Body of pancreas (tissue), 4 donors: ENCODE results near the gene STAB1. TPM values are rescaled to one million over a fixed set of nuclear protein-coding genes. Genes with fewer than 3 reads are reported as not detected.

Source experiments
- ATAC-seq: fragments of 150-250 bp; one replicate; pipeline ENCODE4 v1.9.1; 2016
- DNase-seq, 4 donors: peaks; one replicate each; pipeline ENCODE4 v3.0.0-alpha.2; 2019
- H3K27ac ChIP-seq, 4 donors: fragments of 200-600 bp; sonication (generic); 1 replicate in 3 of 4; 2 replicates in 1 of 4; pipeline versions ENCODE4 v1.5.1 to v1.6.1; 2016 to 2019; ENCODE audit warnings: mild to moderate bottlenecking in 1 of 4, mixed read lengths in 1 of 4, moderate library complexity in 1 of 4
- H3K27me3 ChIP-seq, 2 donors: fragments of 200-600 bp; sonication (generic); one replicate each; pipeline ENCODE4 v1.6.0; 2016; ENCODE audit warnings: mild to moderate bottlenecking in 1 of 2
- H3K36me3 ChIP-seq, 2 donors: fragments of 200-600 bp; sonication (generic); replicated peaks in 1 of 2; 2 replicates each; pipeline ENCODE4 v1.5.1; 2016; ENCODE audit warnings: low read depth in 2 of 2; ENCODE audit not compliant: insufficient read depth in 1 of 2
- H3K4me1 ChIP-seq: fragments of 200-600 bp; sonication (generic); one replicate; pipeline ENCODE4 v1.6.0; 2016
- H3K4me3 ChIP-seq, 2 donors: fragments of 200-600 bp; sonication (generic); 1 replicate in 1 of 2; 2 replicates in 1 of 2; pipeline ENCODE4 v1.5.1; 2016 to 2019
- H3K9me3 ChIP-seq, 3 donors: fragments of 200-600 bp; sonication (generic); 1 replicate in 2 of 3; 2 replicates in 1 of 3; pipeline ENCODE4 v1.5.1; 2016
- POLR2A ChIP-seq, 3 donors: fragments of 450-650 bp; IDR thresholded peaks; one replicate each; pipeline ENCODE4 v1.6.1; 2016; ENCODE audit warnings: antibody characterized with exemption in 3 of 3, mild to moderate bottlenecking in 2 of 3
- WGBS, 2 donors: methylation state at CpG; one replicate each; pipeline ENCODE4 v1.1.5; 2017; 5-methylcytosine and 5-hydroxymethylcytosine counted together
- intact Hi-C: fragments of 100-400 bp; cut with DNase I; formaldehyde crosslinking; loops from one replicate; pipeline ENCODE4 v1.15.1; 2023
- total RNA-seq, 2 donors: library from RNA; depleted of rRNA; stranded (reverse); fragments of >200 nt; gene quantifications; one replicate each; pipeline ENCODE4 v1.1.0, GENCODE V29; 2016
- TF ChIP-seq, protein P1 (sequence below), 7 experiments: fragments of 450-650 bp in 4 of 7; fragments of 200-600 bp in 3 of 7; sonication (generic) in 3 of 7; IDR thresholded peaks; one replicate each; pipeline ENCODE4 v1.5.1; 2016 to 2019; ENCODE audit warnings: antibody characterized with exemption in 7 of 7

The STAB1 gene
- total RNA-seq, 2 donors from 2014 or later = 50.4 to 55.3 TPM

DNA sequence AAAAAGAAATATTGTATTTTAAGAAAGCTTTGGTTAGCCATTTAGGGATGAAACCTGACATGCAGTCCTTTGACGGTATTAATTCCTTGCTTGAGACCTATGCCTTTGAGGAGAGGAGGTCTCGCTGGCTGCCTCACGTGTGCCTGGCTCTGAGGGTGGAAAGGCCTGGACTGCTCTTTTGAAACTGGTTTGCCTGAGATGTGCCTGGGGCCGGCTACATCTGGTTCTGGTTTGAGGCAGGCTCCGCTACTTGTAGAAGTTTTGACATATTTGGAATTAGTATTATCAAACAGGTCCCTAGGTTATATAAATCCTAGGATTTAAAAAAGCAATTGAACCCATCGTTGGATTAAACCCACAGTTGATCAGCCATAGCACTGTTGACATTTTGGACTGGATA lies 33.3 kb upstream of the STAB1 start:
- Histone ChIP-seq H3K36me3 (peaks cover 0 to 13% of the 10 kb centered on the region in 2 donors), H3K27me3 (no peaks in the 10 kb centered on the region), H3K4me3 (no peak overlapping the region), H3K9me3 (no peaks in the 10 kb centered on the region), H3K4me1 (no peaks in the 10 kb centered on the region), H3K27ac (no peak overlapping the region)
- 83 to 86% methylated on average over 6 of the region's 6 CpGs for WGBS, 2 donors
- TF ChIP-seq, protein P1, sequence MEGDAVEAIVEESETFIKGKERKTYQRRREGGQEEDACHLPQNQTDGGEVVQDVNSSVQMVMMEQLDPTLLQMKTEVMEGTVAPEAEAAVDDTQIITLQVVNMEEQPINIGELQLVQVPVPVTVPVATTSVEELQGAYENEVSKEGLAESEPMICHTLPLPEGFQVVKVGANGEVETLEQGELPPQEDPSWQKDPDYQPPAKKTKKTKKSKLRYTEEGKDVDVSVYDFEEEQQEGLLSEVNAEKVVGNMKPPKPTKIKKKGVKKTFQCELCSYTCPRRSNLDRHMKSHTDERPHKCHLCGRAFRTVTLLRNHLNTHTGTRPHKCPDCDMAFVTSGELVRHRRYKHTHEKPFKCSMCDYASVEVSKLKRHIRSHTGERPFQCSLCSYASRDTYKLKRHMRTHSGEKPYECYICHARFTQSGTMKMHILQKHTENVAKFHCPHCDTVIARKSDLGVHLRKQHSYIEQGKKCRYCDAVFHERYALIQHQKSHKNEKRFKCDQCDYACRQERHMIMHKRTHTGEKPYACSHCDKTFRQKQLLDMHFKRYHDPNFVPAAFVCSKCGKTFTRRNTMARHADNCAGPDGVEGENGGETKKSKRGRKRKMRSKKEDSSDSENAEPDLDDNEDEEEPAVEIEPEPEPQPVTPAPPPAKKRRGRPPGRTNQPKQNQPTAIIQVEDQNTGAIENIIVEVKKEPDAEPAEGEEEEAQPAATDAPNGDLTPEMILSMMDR (IDR thresholded peaks at IDR 0.05) = no peak
- TF ChIP-seq POLR2A (IDR thresholded peaks at IDR 0.05) = no peak
- no peak for DNase-seq
- ATAC-seq = no peak
- intact Hi-C loops = no loop called here

DNA sequence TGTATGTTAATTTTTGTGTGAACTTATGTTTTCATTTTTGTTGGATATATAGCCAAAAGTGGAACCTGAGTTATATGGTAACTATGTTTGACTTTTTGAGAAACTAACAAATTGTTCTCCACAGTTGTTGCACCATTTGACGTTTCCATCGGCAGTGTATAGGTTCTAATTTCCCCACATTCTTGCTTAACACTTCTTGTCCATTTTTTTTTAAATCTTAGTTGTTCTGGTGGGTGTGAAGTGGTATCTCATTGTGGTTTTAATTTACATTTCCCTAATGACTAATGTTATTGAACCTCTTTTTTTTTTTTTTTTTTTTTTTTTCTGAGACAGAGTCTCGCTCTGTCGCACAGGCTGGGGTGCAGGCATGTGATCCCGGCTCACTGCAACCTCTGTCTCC lies 31.7 kb upstream of the STAB1 start:
- Histone ChIP-seq H3K27me3 (no peaks in the 10 kb centered on the region), H3K27ac (no peak overlapping the region), H3K4me3 (no peak overlapping the region), H3K36me3 (peaks cover 0 to 13% of the 10 kb centered on the region in 2 donors), H3K4me1 (no peaks in the 10 kb centered on the region), H3K9me3 (no peaks in the 10 kb centered on the region)
- ATAC-seq (no peak), DNase-seq (no peak)
- 80 to 85% methylated on average over 5 of the region's 5 CpGs for WGBS, 2 donors
- intact Hi-C loops = no loop called here
- TF ChIP-seq, protein P1 (IDR thresholded peaks at IDR 0.05) = no peak
- TF ChIP-seq POLR2A (IDR thresholded peaks at IDR 0.05) = no peak

DNA sequence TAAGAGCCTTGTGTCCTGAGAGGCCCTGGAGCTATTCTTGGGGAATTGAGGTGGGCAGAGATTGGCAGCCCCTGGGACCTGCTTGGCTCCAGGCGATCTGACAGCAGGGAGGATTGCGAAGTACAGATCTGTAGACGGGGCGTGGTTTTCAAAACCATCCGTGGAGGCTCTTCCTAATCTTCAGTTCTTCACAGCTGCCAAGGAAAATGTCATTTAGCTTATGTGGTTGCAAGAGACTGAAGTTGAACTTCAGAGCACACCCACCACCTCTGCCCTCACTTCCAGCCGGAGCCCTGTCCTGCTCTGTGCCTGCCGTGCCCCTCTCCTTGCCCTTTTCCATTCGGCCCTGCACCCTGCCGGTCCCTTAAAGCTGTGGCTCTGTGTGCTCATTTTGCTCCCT lies 26.8 kb upstream of the STAB1 start:
- peaks cover 9% of the 10 kb centered on the region for H3K4me1 ChIP-seq
- peaks cover 3 to 9% of the 10 kb centered on the region in 2 donors for H3K36me3 ChIP-seq
- no peaks in the 10 kb centered on the region for H3K9me3 ChIP-seq
- H3K4me3 ChIP-seq = no peak overlapping the region
- WGBS, 2 donors = 67 to 83% methylated on average over 9 of the region's 9 CpGs
- no peaks in the 10 kb centered on the region for H3K27me3 ChIP-seq
- intact Hi-C loops = no loop called here
- peak overlapping the region in 1 of 4 donors; percentile 20 for H3K27ac ChIP-seq
- no peak for DNase-seq
- ATAC-seq = no peak
- TF ChIP-seq, protein P1 (IDR thresholded peaks at IDR 0.05) = no peak
- no peak for TF ChIP-seq POLR2A (IDR thresholded peaks at IDR 0.05)

DNA sequence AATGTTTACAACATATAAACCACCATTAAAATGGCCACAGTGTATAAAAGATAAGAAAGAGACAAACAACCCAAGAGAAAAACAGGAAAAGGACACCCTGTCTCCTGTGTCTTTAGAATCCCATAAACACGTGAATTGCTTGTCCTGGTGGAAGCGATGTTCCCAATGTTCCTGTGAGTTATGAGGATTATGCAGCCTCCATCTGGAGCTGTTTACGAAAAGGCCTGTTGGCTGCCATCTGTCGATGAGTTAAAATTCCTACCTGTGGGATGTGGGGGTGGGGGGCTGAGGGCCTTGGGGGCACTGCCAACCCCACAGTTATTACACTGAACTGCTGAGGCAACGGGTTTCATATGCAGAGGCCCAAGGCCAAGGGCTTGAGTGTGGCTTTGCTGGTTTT lies 26.1 kb upstream of the STAB1 start:
- DNase-seq = peak in 1 of 4 donors; percentile 42
- Histone ChIP-seq H3K36me3 (peaks cover 9% of the 10 kb centered on the region in 2 donors), H3K9me3 (no peaks in the 10 kb centered on the region), H3K4me1 (peaks cover 9% of the 10 kb centered on the region), H3K27me3 (no peaks in the 10 kb centered on the region), H3K4me3 (no peak overlapping the region), H3K27ac (no peak overlapping the region)
- peak; percentile 19 for ATAC-seq
- intact Hi-C loops = no loop called here
- 71 to 88% methylated on average over 4 to 5 of the region's 5 CpGs for whole genome bisulfite sequencing, 2 donors
- TF ChIP-seq, protein P1 (IDR thresholded peaks at IDR 0.05) = no peak
- TF ChIP-seq POLR2A (IDR thresholded peaks at IDR 0.05) = no peak

DNA sequence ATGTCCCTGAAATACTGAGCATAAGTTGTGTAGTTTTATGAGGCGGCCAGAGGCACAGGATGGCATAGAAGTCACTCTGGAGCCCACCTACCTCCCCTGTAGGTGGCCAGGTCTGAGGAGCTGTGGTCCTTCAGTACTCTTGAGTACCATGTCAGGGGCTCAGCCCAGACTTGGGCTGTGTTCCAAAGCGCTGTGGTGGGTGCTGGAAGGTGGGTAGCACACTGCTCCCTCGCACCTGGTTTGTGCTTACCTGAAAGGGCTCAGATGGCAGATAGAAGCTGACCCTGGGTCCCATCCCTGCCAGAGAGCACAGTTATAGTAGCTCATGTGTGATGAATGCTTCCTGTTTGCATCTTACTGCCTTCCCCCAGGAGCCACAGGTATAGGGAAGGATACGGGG lies 24.2 kb upstream of the STAB1 start:
- Histone ChIP-seq H3K9me3 (no peaks in the 10 kb centered on the region), H3K4me3 (no peak overlapping the region), H3K36me3 (peaks cover 9 to 20% of the 10 kb centered on the region in 2 donors), H3K27ac (peak overlapping the region in 1 of 4 donors; percentile 1), H3K4me1 (peaks cover 9% of the 10 kb centered on the region), H3K27me3 (no peaks in the 10 kb centered on the region)
- DNase-seq (no peak), ATAC-seq (no peak)
- 89 to 100% methylated on average over 2 to 4 of the region's 4 CpGs for WGBS, 2 donors
- no peak for TF ChIP-seq POLR2A (IDR thresholded peaks at IDR 0.05)
- TF ChIP-seq, protein P1 (IDR thresholded peaks at IDR 0.05) = no peak
- intact Hi-C loops = no loop called here
